SK-N-SH (cell line): ENCODE data around the gene C16orf54. TPM values are rescaled to one million over a fixed set of nuclear protein-coding genes. Genes with fewer than 3 reads are reported as not detected.

Experiments used
- CTCF ChIA-PET: fragments of 300-600, 350-600 bp; formaldehyde crosslinking; extraction: SDS; loops from one replicate; lab custom pipeline; 2021; lab: Yijun Ruan, JAX
- POLR2A ChIA-PET: fragments of 350-600 bp; sonication (Branson Sonifier 250); formaldehyde crosslinking; extraction: SDS; loops from one replicate; lab custom pipeline; 2020; ENCODE audit warnings: antibody characterized with exemption, inconsistent platforms; lab: Yijun Ruan, JAX
- DNase-seq: peaks from one replicate; pipeline ENCODE4 v3.0.0; 2012
- H2AFZ ChIP-seq: fragments of 200-600 bp; sonication (generic); 2 replicates; pipeline ENCODE4 v1.8.1; 2016; ENCODE audit warnings: antibody characterized with exemption, mild to moderate bottlenecking, low read depth
- H3F3A ChIP-seq: fragments of 200-600 bp; sonication (generic); replicated peaks from 2 replicates; pipeline ENCODE3; 2016; ENCODE audit warnings: antibody characterized with exemption, mild to moderate bottlenecking; ENCODE audit not compliant: insufficient read depth
- H3K27ac ChIP-seq, 2 experiments: fragments of 200-500 bp in 1 of 2; fragments of 200-600 bp in 1 of 2; sonication (Bioruptor generic) in 1 of 2; sonication (generic), shearing (Covaris generic) in 1 of 2; 2 replicates each; pipeline versions ENCODE4 v1.5.1 to v1.6.1; 2014 to 2016; ENCODE audit warnings: low read depth in 2 of 2, inconsistent platforms in 1 of 2, low read length in 1 of 2, mild to moderate bottlenecking in 1 of 2, mixed read lengths in 1 of 2
- H3K27me3 ChIP-seq: fragments of 200-600 bp; sonication (generic), shearing (Covaris generic); 2 replicates; pipeline ENCODE4 v1.6.1; 2016; ENCODE audit warnings: mixed run types; ENCODE audit not compliant: insufficient read depth
- H3K36me3 ChIP-seq, 2 experiments: fragments of 200-500 bp in 1 of 2; fragments of 200-600 bp in 1 of 2; sonication (Bioruptor generic) in 1 of 2; sonication (generic) in 1 of 2; replicated peaks in 1 of 2; 2 replicates each; pipeline versions ENCODE3 to v1.5.1; 2014 to 2016; ENCODE audit warnings: low read length in 1 of 2, mild to moderate bottlenecking in 1 of 2; ENCODE audit not compliant: insufficient read depth in 2 of 2, control insufficient read depth in 1 of 2
- H3K4me1 ChIP-seq, 2 experiments: fragments of 200-500 bp in 1 of 2; fragments of 200-600 bp in 1 of 2; sonication (Bioruptor generic) in 1 of 2; sonication (generic), shearing (Covaris generic) in 1 of 2; 2 replicates each; pipeline versions ENCODE4 v1.5.1 to v1.6.1; 2014 to 2016; ENCODE audit warnings: low read depth in 1 of 2, low read length in 1 of 2, mixed run types in 1 of 2; ENCODE audit not compliant: insufficient read depth in 2 of 2, control insufficient read depth in 1 of 2
- H3K4me2 ChIP-seq: fragments of 200-600 bp; sonication (generic), shearing (Covaris generic); 2 replicates; pipeline ENCODE4 v1.6.1; 2017; ENCODE audit warnings: mixed run types
- H3K4me3 ChIP-seq, 2 experiments: fragments of 200-500 bp in 1 of 2; fragments of 200-600 bp in 1 of 2; sonication (Bioruptor generic) in 1 of 2; sonication (generic), shearing (Covaris generic) in 1 of 2; 2 replicates each; pipeline versions ENCODE4 v1.5.1 to v1.8.1; 2014 to 2016; ENCODE audit warnings: low read depth in 2 of 2, inconsistent platforms in 1 of 2, low read length in 1 of 2, mild to moderate bottlenecking in 1 of 2, mixed read lengths in 1 of 2, moderate library complexity in 1 of 2
- H3K79me2 ChIP-seq: fragments of 200-600 bp; sonication (generic); 2 replicates; pipeline ENCODE4 v1.8.1; 2017; ENCODE audit warnings: mild to moderate bottlenecking; ENCODE audit not compliant: insufficient read depth
- H3K9ac ChIP-seq: fragments of 200-600 bp; sonication (generic); 2 replicates; pipeline ENCODE4 v1.6.1; 2017; ENCODE audit warnings: mixed run types
- H3K9me2 ChIP-seq: fragments of 200-600 bp; sonication (generic); 2 replicates; pipeline ENCODE4 v1.6.1; 2017; ENCODE audit warnings: mixed run types
- H3K9me3 ChIP-seq: fragments of 200-600 bp; sonication (generic); 2 replicates; pipeline ENCODE4 v1.6.1; 2017; ENCODE audit warnings: mixed run types, mild to moderate bottlenecking, moderate library complexity
- H4K20me1 ChIP-seq: fragments of 200-600 bp; sonication (generic); 2 replicates; pipeline ENCODE4 v1.6.1; 2017; ENCODE audit warnings: mild to moderate bottlenecking, mixed run types; ENCODE audit not compliant: insufficient read depth
- GATA2 ChIP-seq: sonication (generic); formaldehyde crosslinking; IDR thresholded peaks from 2 replicates; pipeline ENCODE4 v1.5.0; 2020; ENCODE audit warnings: mild to moderate bottlenecking, missing genetic modification reagents
- MEF2A ChIP-seq: IDR thresholded peaks from 2 replicates; pipeline ENCODE4 v1.4.0; 2012; ENCODE audit warnings: low read depth, borderline replicate concordance
- MXI1 ChIP-seq: IDR thresholded peaks from 2 replicates; pipeline ENCODE4 v1.6.1; 2012; ENCODE audit warnings: mild to moderate bottlenecking, low read depth, low read length, improper control_type of control experiment
- NRF1 ChIP-seq: IDR thresholded peaks from 2 replicates; pipeline ENCODE4 v1.6.1; 2012; ENCODE audit warnings: low read depth, mild to moderate bottlenecking, low read length
- POLR2AphosphoS5 ChIP-seq: IDR thresholded peaks from 2 replicates; pipeline ENCODE4 v1.6.1; 2012; ENCODE audit warnings: low read depth, low read length
- RFX5 ChIP-seq: IDR thresholded peaks from 2 replicates; pipeline ENCODE4 v1.6.1; 2012; ENCODE audit warnings: mild to moderate bottlenecking, improper control_type of control experiment, low read length
- RXRA ChIP-seq: IDR thresholded peaks from 2 replicates; pipeline ENCODE4 v1.4.0; 2012; ENCODE audit warnings: low read depth, mild to moderate bottlenecking, borderline replicate concordance
- TAF1 ChIP-seq: IDR thresholded peaks from 2 replicates; pipeline ENCODE4 v1.6.1; 2012; ENCODE audit warnings: low read depth, mild to moderate bottlenecking, low read length, moderate library complexity, borderline replicate concordance
- TCF12 ChIP-seq: IDR thresholded peaks from 2 replicates; pipeline ENCODE4 v1.4.0; 2012
- USF2 ChIP-seq: fragments of 150-350 bp; IDR thresholded peaks from 2 replicates; pipeline ENCODE4 v1.6.1; 2017; ENCODE audit warnings: antibody characterized with exemption, low read length, low read depth, borderline replicate concordance
- YY1 ChIP-seq: IDR thresholded peaks from 2 replicates; pipeline ENCODE4 v1.4.0; 2012; ENCODE audit warnings: low read depth, mild to moderate bottlenecking
- WGBS: methylation state at CpG from one replicate; pipeline ENCODE4 v1.1.6; 2017; ENCODE audit warnings: low lambda C conversion rate; 5-methylcytosine and 5-hydroxymethylcytosine counted together
- polyA plus RNA-seq, 3 experiments: library from polyadenylated mRNA; depleted of rRNA; stranded (reverse); fragments of >200 nt; gene quantifications; 2 replicates each; pipeline ENCODE4 v1.2.3, GENCODE V29; 2012
- TF ChIP-seq, protein P1 (sequence below): IDR thresholded peaks from 2 replicates; pipeline ENCODE4 v1.4.0; 2012; ENCODE audit warnings: low read depth
- TF ChIP-seq, protein P2 (sequence below): IDR thresholded peaks from 2 replicates; pipeline ENCODE4 v1.4.0; 2012; ENCODE audit warnings: low read depth, borderline replicate concordance

C16orf54 gene
- polyA plus RNA-seq, 1 of the 3 experiments (the other 2 are of a cell fraction): not detected

GRCh38 chr16:29766571-29766970 lies 20.8 kb upstream of the C16orf54 start:
- H3K9ac ChIP-seq: no peak overlapping the region
- H3K4me1 ChIP-seq: no peaks in the 10 kb centered on the region
- ChIA-PET CTCF (no interaction called here), POLR2A (no interaction called here)
- no peaks in the 10 kb centered on the region for H3K36me3 ChIP-seq
- no peaks in the 10 kb centered on the region for H4K20me1 ChIP-seq
- no peaks in the 10 kb centered on the region for H3K79me2 ChIP-seq
- H3K9me3 ChIP-seq: no peaks in the 10 kb centered on the region
- no peaks in the 10 kb centered on the region for H3K9me2 ChIP-seq
- no peak overlapping the region for H3K27ac ChIP-seq
- 84% methylated on average over 3 of the region's 3 CpGs for WGBS
- TF ChIP-seq TAF1 (no peak), YY1 (no peak), NRF1 (no peak)
- TF ChIP-seq, protein P1, sequence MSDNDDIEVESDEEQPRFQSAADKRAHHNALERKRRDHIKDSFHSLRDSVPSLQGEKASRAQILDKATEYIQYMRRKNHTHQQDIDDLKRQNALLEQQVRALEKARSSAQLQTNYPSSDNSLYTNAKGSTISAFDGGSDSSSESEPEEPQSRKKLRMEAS: no peak
- H3F3A ChIP-seq: no peaks in the 10 kb centered on the region
- DNase-seq: no peak
- no peak overlapping the region for H2AFZ ChIP-seq
- H3K4me2 ChIP-seq: no peak overlapping the region
- no peak overlapping the region for H3K4me3 ChIP-seq
- no peaks in the 10 kb centered on the region for H3K27me3 ChIP-seq

- no peak overlapping the region for H3K4me2 ChIP-seq
- no peak overlapping the region for H2AFZ ChIP-seq
- CTCF ChIA-PET: no interaction called here
- no peaks in the 10 kb centered on the region for H3K79me2 ChIP-seq
- H3K4me1 ChIP-seq: no peaks in the 10 kb centered on the region
- H3K27me3 ChIP-seq: no peaks in the 10 kb centered on the region
- no peak overlapping the region for H3K4me3 ChIP-seq
- H3K9me3 ChIP-seq: no peaks in the 10 kb centered on the region
- no peak for TF ChIP-seq GATA2 (CRISPR knock-in tag)
- no peak for TF ChIP-seq MXI1
- no peak for TF ChIP-seq RFX5
- no peak for TF ChIP-seq MEF2A
- TF ChIP-seq, protein P2, sequence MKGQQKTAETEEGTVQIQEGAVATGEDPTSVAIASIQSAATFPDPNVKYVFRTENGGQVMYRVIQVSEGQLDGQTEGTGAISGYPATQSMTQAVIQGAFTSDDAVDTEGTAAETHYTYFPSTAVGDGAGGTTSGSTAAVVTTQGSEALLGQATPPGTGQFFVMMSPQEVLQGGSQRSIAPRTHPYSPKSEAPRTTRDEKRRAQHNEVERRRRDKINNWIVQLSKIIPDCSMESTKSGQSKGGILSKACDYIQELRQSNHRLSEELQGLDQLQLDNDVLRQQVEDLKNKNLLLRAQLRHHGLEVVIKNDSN: no peak
- no peak for TF ChIP-seq USF2
- TF ChIP-seq TCF12: no peak
- TF ChIP-seq RXRA: no peak
- TF ChIP-seq POLR2AphosphoS5: no peak
- DNase-seq: no peak
- WGBS: 67% methylated on average over 15 of the region's 15 CpGs
- no peak overlapping the region for H3K27ac ChIP-seq
- H3F3A ChIP-seq: no peaks in the 10 kb centered on the region
- no peaks in the 10 kb centered on the region for H3K9me2 ChIP-seq
- H3K9ac ChIP-seq: no peak overlapping the region
- no peaks in the 10 kb centered on the region for H4K20me1 ChIP-seq
- POLR2A ChIA-PET: no interaction called here
- no peaks in the 10 kb centered on the region for H3K36me3 ChIP-seq
Measured at GRCh38 chr16:29765167-29766032, 19.6 kb upstream of the C16orf54 start.
